Hematopoietic multipotent progenitor cell treated with erythropoietin and hydrocortisone succinate and interleukin-3 and kit ligand, for 15 days (in vitro differentiated cells): Measurements from ENCODE around the gene DHRS1.
"Not testable (repeated sequence)": the region's sequence is repeated elsewhere in the genome, so short reads cannot be mapped to it uniquely, and the experiment has no call there.

Experiments
- DNase-seq: peaks from one replicate; pipeline ENCODE4 v3.0.0-alpha.2; 2015; ENCODE audit warnings: low spot score

The DHRS1 gene

GRCh38 chr14:24327914-24328313, 28.3 kb upstream of the DHRS1 start:
- not testable (repeated sequence) for DNase-seq

- DNase-seq, result no peak
These were observed 27.7 kb upstream of the DHRS1 start for GRCh38 chr14:24327303-24327702.

GRCh38 chr14:24325963-24326362, 26.4 kb upstream of the DHRS1 start:
- no peak for DNase-seq

GRCh38 chr14:24325041-24325530, 25.5 kb upstream of the DHRS1 start:
- no peak for DNase-seq

- DNase-seq, result no peak
These were observed 24.4 kb upstream of the DHRS1 start for GRCh38 chr14:24324024-24324423.

GRCh38 chr14:24323341-24323740, 23.8 kb upstream of the DHRS1 start:
- DNase-seq, result no peak

- DNase-seq, result no peak
These were observed 23.1 kb upstream of the DHRS1 start for GRCh38 chr14:24322672-24323071.

GRCh38 chr14:24321212-24321975, 21.8 kb upstream of the DHRS1 start:
- no peak for DNase-seq

- no peak for DNase-seq
These were observed 17.8 kb upstream of the DHRS1 start for GRCh38 chr14:24317141-24317928.

- no peak for DNase-seq
These were observed 17.0 kb upstream of the DHRS1 start for GRCh38 chr14:24316597-24316950.

GRCh38 chr14:24315807-24316596, 16.4 kb upstream of the DHRS1 start:
- no peak for DNase-seq

GRCh38 chr14:24315243-24315806, 15.7 kb upstream of the DHRS1 start:
- no peak for DNase-seq

GRCh38 chr14:24314377-24315193, 15.0 kb upstream of the DHRS1 start:
- no peak for DNase-seq

GRCh38 chr14:24313913-24314312, 14.3 kb upstream of the DHRS1 start:
- no peak for DNase-seq

GRCh38 chr14:24312736-24313507, 13.3 kb upstream of the DHRS1 start:
- DNase-seq, result no peak

GRCh38 chr14:24311837-24312615, 12.4 kb upstream of the DHRS1 start:
- no peak for DNase-seq

GRCh38 chr14:24310646-24311604, 11.3 kb upstream of the DHRS1 start, which contains the start of gene LTB4R:
LTB4R (plus strand) TSS chr14:24311502; CDS start chr14:24315652, 4,150 bp downstream.
- DNase-seq, result peak; percentile 80

- DNase-seq, result peak; percentile 77
These were observed 10.7 kb upstream of the DHRS1 start for GRCh38 chr14:24310265-24310645.
